ENCODE results near the gene VEZF1.

DNA sequence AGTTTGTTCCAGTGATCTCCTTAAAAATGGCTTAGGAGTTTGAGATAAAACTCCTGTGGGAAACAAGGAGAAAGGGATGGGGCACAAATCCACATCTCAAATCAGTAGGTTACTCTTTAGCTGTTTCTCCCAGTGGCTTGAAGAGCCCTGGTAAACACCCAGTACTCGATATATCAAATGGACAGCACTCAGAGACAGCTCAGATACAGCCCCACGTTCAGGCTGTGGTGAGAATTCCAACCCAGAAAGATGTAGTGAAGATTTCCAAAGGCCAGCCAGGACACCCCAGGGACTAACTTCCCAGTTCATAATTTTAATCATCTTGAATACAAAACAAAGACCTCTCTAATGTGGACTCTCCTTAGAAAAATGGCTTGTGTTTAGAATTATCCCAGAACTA, 6.4 kb upstream of the VEZF1 start:
- TF ChIP-seq RAD21 (IDR thresholded peaks at IDR 0.05 in 1 of 2, conservative IDR thresholded peaks at IDR 0.05 in 1 of 2; ENCODE audit: low read depth in 2 of 2, low read length in 2 of 2) (no peak), POLR2A (IDR thresholded peaks at IDR 0.05; ENCODE audit: control extremely low read depth in 1 of 2, low read depth in 2 of 2, low read length in 2 of 2) (no peak), MAFK (IDR thresholded peaks at IDR 0.05; ENCODE audit: low read depth, low read length) (no peak), SUZ12 (IDR thresholded peaks at IDR 0.05; ENCODE audit: low read length) (no peak)
- TF ChIP-seq, protein P1, sequence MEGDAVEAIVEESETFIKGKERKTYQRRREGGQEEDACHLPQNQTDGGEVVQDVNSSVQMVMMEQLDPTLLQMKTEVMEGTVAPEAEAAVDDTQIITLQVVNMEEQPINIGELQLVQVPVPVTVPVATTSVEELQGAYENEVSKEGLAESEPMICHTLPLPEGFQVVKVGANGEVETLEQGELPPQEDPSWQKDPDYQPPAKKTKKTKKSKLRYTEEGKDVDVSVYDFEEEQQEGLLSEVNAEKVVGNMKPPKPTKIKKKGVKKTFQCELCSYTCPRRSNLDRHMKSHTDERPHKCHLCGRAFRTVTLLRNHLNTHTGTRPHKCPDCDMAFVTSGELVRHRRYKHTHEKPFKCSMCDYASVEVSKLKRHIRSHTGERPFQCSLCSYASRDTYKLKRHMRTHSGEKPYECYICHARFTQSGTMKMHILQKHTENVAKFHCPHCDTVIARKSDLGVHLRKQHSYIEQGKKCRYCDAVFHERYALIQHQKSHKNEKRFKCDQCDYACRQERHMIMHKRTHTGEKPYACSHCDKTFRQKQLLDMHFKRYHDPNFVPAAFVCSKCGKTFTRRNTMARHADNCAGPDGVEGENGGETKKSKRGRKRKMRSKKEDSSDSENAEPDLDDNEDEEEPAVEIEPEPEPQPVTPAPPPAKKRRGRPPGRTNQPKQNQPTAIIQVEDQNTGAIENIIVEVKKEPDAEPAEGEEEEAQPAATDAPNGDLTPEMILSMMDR (IDR thresholded peaks at IDR 0.05; ENCODE audit: control extremely low read depth in 1 of 3, insufficient read depth in 1 of 3, low read depth in 1 of 3, low read length in 3 of 3), result no peak
- TF ChIP-seq, protein P2, sequence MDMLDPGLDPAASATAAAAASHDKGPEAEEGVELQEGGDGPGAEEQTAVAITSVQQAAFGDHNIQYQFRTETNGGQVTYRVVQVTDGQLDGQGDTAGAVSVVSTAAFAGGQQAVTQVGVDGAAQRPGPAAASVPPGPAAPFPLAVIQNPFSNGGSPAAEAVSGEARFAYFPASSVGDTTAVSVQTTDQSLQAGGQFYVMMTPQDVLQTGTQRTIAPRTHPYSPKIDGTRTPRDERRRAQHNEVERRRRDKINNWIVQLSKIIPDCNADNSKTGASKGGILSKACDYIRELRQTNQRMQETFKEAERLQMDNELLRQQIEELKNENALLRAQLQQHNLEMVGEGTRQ (IDR thresholded peaks at IDR 0.05; ENCODE audit: low read length), result no peak

Measured in H1 (cell line).